GM12874 (cell line): ENCODE measurements around the gene MIX23.

Experiments used
- CTCF ChIP-seq: IDR thresholded peaks from 2 replicates; pipeline ENCODE4 v1.5.1; 2011; ENCODE audit warnings: low read depth, mild to moderate bottlenecking, control low read depth, low read length, moderate library complexity; ENCODE audit not compliant: insufficient read depth

The MIX23 gene

GRCh38 chr3:122415104-122415744 lies 32.2 kb upstream of the MIX23 start:
- TF ChIP-seq CTCF: no peak

- TF ChIP-seq CTCF: no peak
Measured at GRCh38 chr3:122414391-122414790, 31.4 kb upstream of the MIX23 start.

GRCh38 chr3:122410639-122411038 lies 27.6 kb upstream of the MIX23 start:
- TF ChIP-seq CTCF: no peak

- no peak for TF ChIP-seq CTCF
Measured at GRCh38 chr3:122410111-122410510, 27.1 kb upstream of the MIX23 start.

- no peak for TF ChIP-seq CTCF
Measured at GRCh38 chr3:122409446-122409845, 26.4 kb upstream of the MIX23 start.

GRCh38 chr3:122407946-122408345 lies 24.9 kb upstream of the MIX23 start:
- TF ChIP-seq CTCF: no peak

GRCh38 chr3:122406198-122406597 lies 23.2 kb upstream of the MIX23 start:
- no peak for TF ChIP-seq CTCF

- no peak for TF ChIP-seq CTCF
Measured at GRCh38 chr3:122405015-122405414, 22.0 kb upstream of the MIX23 start.
